A673 (cell line): ENCODE results near the gene SEC16B. TPM values are rescaled to one million over a fixed set of nuclear protein-coding genes. Genes with fewer than 3 reads are reported as not detected.
A peak's percentile ranks its signal among the peaks of the same experiment; 100 is the strongest.
"Not testable (repeated sequence)": the region's sequence is repeated elsewhere in the genome, so short reads cannot be mapped to it uniquely, and the experiment has no call there.

Experiments used
- BruUV-seq: library from RNA; stranded (reverse); fragments of 400-500 nt; replicated peaks from 2 replicates; lab custom pipeline; 2021; lab: Mats Ljungman, UMichigan
- CTCF ChIA-PET: fragments of 300-600 bp; sonication (Branson Sonifier 250); formaldehyde crosslinking; loops from one replicate; lab custom pipeline; 2022; ENCODE audit warnings: antibody characterized with exemption; lab: Charles Lee
- POLR2A ChIA-PET: fragments of 300-600 bp; sonication (Branson Sonifier 250); formaldehyde crosslinking; loops from one replicate; lab custom pipeline; 2022; ENCODE audit warnings: antibody characterized with exemption; ENCODE audit not compliant: low non-redundant PET; lab: Charles Lee
- DNase-seq: peaks from one replicate; pipeline ENCODE4 v3.0.0-alpha.2; 2015; ENCODE audit warnings: low spot score
- H3K27ac ChIP-seq: fragments of 200-600 bp; sonication (generic); 2 replicates; pipeline ENCODE4 v1.5.1; 2016; ENCODE audit warnings: mixed run types, low read depth, mild to moderate bottlenecking, mixed read lengths, antibody characterized with exemption, low read length; ENCODE audit not compliant: poor library complexity, severe bottlenecking
- H3K27me3 ChIP-seq: fragments of 200-600 bp; sonication (generic); replicated peaks from 2 replicates; pipeline ENCODE4 v1.6.1; 2017; ENCODE audit warnings: mixed run types, low read depth, mild to moderate bottlenecking, mixed read lengths, antibody characterized with exemption, low read length; ENCODE audit not compliant: insufficient read depth, poor library complexity
- H3K36me3 ChIP-seq: fragments of 200-600 bp; sonication (generic); 2 replicates; pipeline ENCODE4 v1.6.1; 2016; ENCODE audit warnings: mixed run types, mild to moderate bottlenecking, mixed read lengths, antibody characterized with exemption, low read length; ENCODE audit not compliant: insufficient read depth, poor library complexity, severe bottlenecking
- H3K4me1 ChIP-seq: fragments of 200-600 bp; sonication (generic); 2 replicates; pipeline ENCODE4 v1.6.1; 2017; ENCODE audit warnings: mixed run types, mild to moderate bottlenecking, mixed read lengths, antibody characterized with exemption, low read length; ENCODE audit not compliant: insufficient read depth, poor library complexity, severe bottlenecking
- H3K4me3 ChIP-seq: fragments of 200-600 bp; sonication (generic); 2 replicates; pipeline ENCODE4 v1.5.1; 2016; ENCODE audit warnings: low read depth, mixed run types, mild to moderate bottlenecking, mixed read lengths, low read length; ENCODE audit not compliant: poor library complexity, severe bottlenecking
- H3K9me3 ChIP-seq: fragments of 200-600 bp; sonication (generic); 2 replicates; pipeline ENCODE4 v1.6.1; 2016; ENCODE audit warnings: mixed run types, low read depth, mild to moderate bottlenecking, mixed read lengths, antibody characterized with exemption, low read length; ENCODE audit not compliant: poor library complexity, severe bottlenecking
- EZH2 ChIP-seq: fragments of 200-600 bp; sonication (generic); IDR thresholded peaks from 2 replicates; pipeline ENCODE4 v1.6.1; 2017; ENCODE audit warnings: borderline replicate concordance, low read depth, mild to moderate bottlenecking, mixed read lengths, antibody characterized with exemption, low read length; ENCODE audit not compliant: poor library complexity, severe bottlenecking
- intact Hi-C: fragments of 100-400 bp; cut with micrococcal nuclease; formaldehyde crosslinking; loops from one replicate; pipeline ENCODE4 v1.10.0; 2022; ENCODE audit not compliant: unreplicated experiment
- total RNA-seq: library from RNA; stranded (reverse); gene quantifications from 2 replicates; pipeline ENCODE4 v1.2.3, GENCODE V29; 2021
- TF ChIP-seq, protein P1 (sequence below): fragments of 300-800, 200-600 bp; sonication (generic); conservative IDR thresholded peaks from 2 replicates; pipeline ENCODE4 v1.5.1; 2017; ENCODE audit warnings: low read depth, mild to moderate bottlenecking, antibody characterized with exemption, low read length, moderate library complexity, mixed read lengths

SEC16B gene
- total RNA-seq, 1 experiment from 2014 or later = 1.3 TPM

GRCh38 chr1:177995369-177995768, 25.5 kb upstream of the SEC16B start:
- no peaks in the 10 kb centered on the region for H3K4me1 ChIP-seq
- no peaks in the 10 kb centered on the region for H3K36me3 ChIP-seq
- TF ChIP-seq, protein P1, sequence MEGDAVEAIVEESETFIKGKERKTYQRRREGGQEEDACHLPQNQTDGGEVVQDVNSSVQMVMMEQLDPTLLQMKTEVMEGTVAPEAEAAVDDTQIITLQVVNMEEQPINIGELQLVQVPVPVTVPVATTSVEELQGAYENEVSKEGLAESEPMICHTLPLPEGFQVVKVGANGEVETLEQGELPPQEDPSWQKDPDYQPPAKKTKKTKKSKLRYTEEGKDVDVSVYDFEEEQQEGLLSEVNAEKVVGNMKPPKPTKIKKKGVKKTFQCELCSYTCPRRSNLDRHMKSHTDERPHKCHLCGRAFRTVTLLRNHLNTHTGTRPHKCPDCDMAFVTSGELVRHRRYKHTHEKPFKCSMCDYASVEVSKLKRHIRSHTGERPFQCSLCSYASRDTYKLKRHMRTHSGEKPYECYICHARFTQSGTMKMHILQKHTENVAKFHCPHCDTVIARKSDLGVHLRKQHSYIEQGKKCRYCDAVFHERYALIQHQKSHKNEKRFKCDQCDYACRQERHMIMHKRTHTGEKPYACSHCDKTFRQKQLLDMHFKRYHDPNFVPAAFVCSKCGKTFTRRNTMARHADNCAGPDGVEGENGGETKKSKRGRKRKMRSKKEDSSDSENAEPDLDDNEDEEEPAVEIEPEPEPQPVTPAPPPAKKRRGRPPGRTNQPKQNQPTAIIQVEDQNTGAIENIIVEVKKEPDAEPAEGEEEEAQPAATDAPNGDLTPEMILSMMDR = no peak
- no peak for TF ChIP-seq EZH2
- H3K27me3 ChIP-seq = no peaks in the 10 kb centered on the region
- intact Hi-C loops = no loop called here
- BruUV-seq = no TSS peak
- ChIA-PET POLR2A (no interaction called here), CTCF (no interaction called here)
- no peaks in the 10 kb centered on the region for H3K9me3 ChIP-seq
- no peak for DNase-seq
- no peak overlapping the region for H3K4me3 ChIP-seq
- H3K27ac ChIP-seq = no peak overlapping the region

DNA sequence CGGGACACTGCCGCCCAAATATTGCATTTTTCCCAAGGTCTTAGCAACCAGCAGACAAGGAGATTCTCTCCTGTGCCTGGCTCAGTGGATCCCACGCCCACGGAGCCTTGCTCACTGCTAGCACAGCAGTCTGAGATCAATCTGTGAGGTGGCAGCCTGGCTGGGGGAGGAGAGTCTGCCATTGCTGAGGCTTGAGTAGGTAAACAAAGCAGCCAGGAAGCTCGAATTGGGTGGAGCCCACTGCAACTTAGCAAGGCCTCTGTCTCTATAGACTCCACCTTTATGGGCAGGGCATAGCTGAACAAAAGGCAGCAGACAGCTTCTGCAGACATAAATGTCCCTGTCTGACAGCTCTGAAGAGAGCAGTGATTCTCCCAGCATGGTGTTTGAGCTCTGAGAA, 16.4 kb upstream of the SEC16B start:
- intact Hi-C loops, CTCF ChIA-PET, H3K4me3 ChIP-seq, H3K9me3 ChIP-seq, POLR2A ChIA-PET, H3K27ac ChIP-seq, H3K4me1 ChIP-seq, DNase-seq, H3K36me3 ChIP-seq, H3K27me3 ChIP-seq, BruUV-seq: not testable (repeated sequence)

- no peak for DNase-seq
- Histone ChIP-seq H3K27me3 (no peaks in the 10 kb centered on the region), H3K36me3 (no peaks in the 10 kb centered on the region), H3K4me1 (no peaks in the 10 kb centered on the region), H3K27ac (no peak overlapping the region), H3K4me3 (no peak overlapping the region), H3K9me3 (no peaks in the 10 kb centered on the region)
- intact Hi-C loops = no loop called here
- CTCF ChIA-PET = no interaction called here
- POLR2A ChIA-PET = interaction anchor here (0.7 kb wide), 1 partner anchor 361 kb away, joined by 3 read pairs; no protein-coding TSS in a partner anchor
- BruUV-seq = no TSS peak
- TF ChIP-seq EZH2 = no peak
- TF ChIP-seq, protein P1 = no peak
These were observed 14.9 kb upstream of the SEC16B start for GRCh38 chr1:177984761-177985160.

DNA sequence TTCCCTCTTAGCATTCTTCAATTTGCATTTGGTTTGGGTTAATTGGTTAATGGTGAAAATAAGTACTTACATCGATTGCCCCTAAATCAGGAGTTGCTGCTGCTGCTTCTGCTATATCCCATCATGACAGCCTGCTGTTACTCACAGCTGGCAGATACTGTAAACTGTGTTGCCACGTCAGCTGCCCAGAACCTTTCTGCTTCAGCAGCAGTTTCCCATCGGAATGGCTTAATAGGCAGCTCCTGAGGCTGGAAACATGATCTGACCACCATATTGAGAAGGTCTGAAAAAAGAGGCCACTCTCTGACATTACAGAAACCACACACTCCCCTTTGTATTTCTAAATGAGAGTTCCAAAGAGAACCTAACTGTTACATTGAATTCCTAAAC, 14.3 kb upstream of the SEC16B start:
- intact Hi-C loops = no loop called here
- Histone ChIP-seq H3K27me3 (peaks cover 2% of the 10 kb centered on the region), H3K9me3 (no peaks in the 10 kb centered on the region), H3K27ac (no peak overlapping the region), H3K4me1 (no peaks in the 10 kb centered on the region), H3K4me3 (no peak overlapping the region), H3K36me3 (no peaks in the 10 kb centered on the region)
- CTCF ChIA-PET = no interaction called here
- TF ChIP-seq, protein P1 = no peak
- no peak for TF ChIP-seq EZH2
- BruUV-seq = no TSS peak
- DNase-seq = peak; percentile 58
- POLR2A ChIA-PET = no interaction called here
